ENCODE results near the gene TLR10.

DNA sequence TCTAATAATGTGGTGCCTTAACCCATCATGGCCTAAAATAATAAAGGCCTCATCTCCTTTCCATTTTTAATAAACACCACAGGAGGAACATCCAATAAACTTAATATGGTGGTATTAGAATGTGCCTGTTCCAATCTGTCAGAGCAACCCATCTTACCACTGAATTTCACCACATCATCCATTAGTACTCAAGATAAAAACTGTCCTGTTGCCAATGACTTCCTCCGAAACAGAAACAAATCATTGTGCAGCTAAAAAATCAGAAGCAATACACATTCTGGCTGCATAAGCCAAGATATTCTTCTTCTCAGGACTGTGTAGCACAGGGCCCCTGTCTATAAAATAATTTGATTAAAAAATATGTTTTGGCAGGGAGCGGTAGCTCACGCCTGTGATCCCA lies 18.5 kb downstream of the TLR10 start:
- TF ChIP-seq, protein P1, sequence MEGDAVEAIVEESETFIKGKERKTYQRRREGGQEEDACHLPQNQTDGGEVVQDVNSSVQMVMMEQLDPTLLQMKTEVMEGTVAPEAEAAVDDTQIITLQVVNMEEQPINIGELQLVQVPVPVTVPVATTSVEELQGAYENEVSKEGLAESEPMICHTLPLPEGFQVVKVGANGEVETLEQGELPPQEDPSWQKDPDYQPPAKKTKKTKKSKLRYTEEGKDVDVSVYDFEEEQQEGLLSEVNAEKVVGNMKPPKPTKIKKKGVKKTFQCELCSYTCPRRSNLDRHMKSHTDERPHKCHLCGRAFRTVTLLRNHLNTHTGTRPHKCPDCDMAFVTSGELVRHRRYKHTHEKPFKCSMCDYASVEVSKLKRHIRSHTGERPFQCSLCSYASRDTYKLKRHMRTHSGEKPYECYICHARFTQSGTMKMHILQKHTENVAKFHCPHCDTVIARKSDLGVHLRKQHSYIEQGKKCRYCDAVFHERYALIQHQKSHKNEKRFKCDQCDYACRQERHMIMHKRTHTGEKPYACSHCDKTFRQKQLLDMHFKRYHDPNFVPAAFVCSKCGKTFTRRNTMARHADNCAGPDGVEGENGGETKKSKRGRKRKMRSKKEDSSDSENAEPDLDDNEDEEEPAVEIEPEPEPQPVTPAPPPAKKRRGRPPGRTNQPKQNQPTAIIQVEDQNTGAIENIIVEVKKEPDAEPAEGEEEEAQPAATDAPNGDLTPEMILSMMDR (conservative IDR thresholded peaks at IDR 0.05; ENCODE audit: low read length), result no peak
- TF ChIP-seq EZH2phosphoT487 (IDR thresholded peaks at IDR 0.05; ENCODE audit: borderline replicate concordance, low read depth, low read length), result no peak

All from OCI-LY7 (cell line).